GM19035 (cell line): Measurements from ENCODE around the gene LDLRAP1.
A peak's percentile ranks its signal among the peaks of the same experiment; 100 is the strongest.

Source experiments
- ATAC-seq: cut with Tn5 transposase; IDR thresholded peaks from one replicate; pipeline ENCODE4 v1.9.1; 2021; ENCODE audit not compliant: unreplicated experiment

Gene LDLRAP1

DNA sequence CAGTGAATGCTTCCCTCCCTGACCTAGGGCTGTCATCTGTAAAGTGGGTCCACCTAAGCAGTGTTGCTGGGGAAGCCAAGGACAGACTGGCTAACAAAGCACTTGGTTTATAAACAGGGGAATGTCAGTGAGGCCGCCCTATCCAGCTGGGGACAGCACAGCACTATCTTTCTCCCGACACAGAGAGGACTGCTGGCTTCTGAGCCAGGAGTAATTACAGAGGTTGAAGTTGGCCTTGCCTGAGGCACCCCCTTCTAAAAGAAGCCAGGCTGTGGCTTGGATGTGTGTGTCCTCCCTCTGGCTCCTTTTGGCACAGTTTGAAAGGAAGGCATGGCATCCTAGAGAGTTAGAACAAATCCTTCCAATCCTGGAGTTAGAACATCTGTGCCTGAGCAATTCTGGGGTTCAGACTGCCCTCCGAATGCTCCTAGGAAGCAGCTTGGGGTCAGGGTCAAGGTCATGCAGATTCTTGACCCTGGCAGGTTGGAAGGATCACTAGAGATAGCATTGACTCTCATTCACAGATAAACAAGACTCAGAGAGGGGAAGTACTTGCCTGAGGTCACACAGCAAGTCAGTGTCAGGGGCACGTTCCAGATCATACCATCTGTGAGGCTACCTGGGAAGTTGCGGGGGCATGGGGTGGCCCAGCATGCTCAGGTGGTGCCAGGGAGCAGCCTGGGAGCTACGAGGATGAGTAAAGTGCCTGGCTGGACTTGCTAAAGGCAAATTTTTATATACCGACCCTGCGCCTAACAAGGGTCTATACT, 1.3 kb upstream of the LDLRAP1 start:
- no peak for ATAC-seq

- no peak for ATAC-seq
These were observed 391 bp upstream of the LDLRAP1 start for GRCh38 chr1:25543005-25543424.

- ATAC-seq, result no peak
These were observed 898 bp downstream of the LDLRAP1 start for GRCh38 chr1:25544243-25544764.

GRCh38 chr1:25544819-25545218, 1.4 kb downstream of the LDLRAP1 start:
- ATAC-seq, result no peak

- ATAC-seq, result no peak
These were observed 2.4 kb downstream of the LDLRAP1 start for GRCh38 chr1:25545767-25546166.

GRCh38 chr1:25546193-25546592, 2.8 kb downstream of the LDLRAP1 start:
- ATAC-seq, result no peak

DNA sequence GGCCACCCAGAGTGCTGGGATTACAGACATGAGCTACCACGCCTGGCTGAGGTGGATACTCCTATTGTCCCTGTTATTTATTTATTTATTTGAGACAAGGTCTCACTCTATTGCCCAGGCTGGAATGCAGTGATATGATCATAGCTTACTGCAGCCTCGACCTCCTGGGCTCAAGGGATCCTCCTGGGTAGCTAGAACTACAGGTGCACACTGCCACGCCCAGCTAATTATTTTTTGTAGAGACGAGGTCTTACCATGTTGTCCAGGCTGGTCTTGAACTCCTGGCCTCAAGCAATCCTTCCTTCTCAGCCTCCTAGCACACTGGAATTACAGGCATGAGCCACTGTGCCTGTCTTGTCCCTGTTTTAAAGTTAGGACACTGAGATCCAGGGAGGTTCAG, 5.2 kb downstream of the LDLRAP1 start:
- no peak for ATAC-seq

GRCh38 chr1:25549273-25550154, 6.1 kb downstream of the LDLRAP1 start:
- peak; percentile 88 for ATAC-seq

DNA sequence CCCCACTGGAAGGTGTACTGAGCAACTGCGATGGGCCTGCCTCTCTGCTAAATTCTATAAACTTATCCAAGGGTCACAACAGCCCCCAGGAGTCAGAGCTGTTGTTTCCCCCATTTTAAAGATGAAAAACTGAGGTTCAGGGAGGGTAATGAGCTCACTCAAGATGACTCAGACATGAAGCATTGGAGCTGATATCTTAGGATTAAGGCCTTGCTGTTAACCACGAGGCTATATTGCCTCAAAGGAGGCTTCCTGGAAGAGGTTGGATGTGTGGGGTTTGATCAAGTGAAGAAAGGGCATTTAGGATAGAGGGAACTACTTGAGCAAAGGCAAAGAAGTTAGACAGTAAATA, 6.7 kb downstream of the LDLRAP1 start:
- no peak for ATAC-seq

DNA sequence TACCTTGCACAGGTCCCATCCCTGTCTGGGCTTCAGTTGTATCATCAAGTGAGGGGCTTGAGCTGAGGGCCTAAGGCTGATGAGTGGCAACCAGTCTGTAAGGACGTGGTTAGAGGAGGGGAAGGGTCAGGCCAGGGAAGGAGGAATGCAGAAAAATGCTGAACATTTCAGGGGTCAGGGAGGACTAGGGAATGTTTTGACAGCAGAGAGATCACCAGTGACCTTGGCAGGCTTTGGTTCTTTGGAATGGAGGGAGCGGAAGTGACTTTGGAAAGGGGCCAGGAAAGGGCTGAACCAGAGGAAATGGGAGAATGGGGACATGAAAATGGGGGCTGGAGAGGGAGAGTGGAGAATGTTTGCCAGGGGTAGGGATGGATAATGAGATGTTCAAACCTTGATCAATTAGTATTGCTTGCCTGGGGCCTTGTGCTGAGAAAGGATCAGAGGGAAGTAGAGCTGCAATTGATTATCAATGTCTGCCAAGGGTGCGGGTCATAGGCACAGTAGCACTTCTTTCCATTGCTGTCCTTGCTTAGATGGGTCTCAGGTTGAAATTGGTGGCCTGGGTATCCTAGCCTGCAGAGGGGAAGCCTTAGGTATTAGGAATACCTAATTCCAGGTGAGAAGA, 7.4 kb downstream of the LDLRAP1 start:
- ATAC-seq, result no peak

- ATAC-seq, result no peak
These were observed 10.5 kb downstream of the LDLRAP1 start for GRCh38 chr1:25553749-25554429.

DNA sequence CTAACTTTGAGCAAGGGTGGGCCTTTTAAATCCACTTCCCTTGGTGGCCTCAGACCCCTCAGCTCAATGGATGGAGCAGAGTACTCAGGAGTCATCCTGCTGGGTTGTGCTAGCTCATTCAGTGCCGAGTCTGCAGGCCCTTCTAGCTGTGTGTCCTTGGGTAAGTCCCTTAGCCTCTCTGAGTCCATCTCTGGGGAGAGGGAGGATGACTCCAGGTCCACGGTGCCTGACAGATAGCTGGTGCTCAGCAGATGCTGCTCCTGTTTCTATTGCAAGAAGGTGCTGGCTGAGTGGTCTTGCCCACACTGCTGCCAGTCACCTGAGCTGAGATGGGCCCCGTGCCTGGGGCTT, 11.0 kb downstream of the LDLRAP1 start:
- no peak for ATAC-seq

GRCh38 chr1:25554886-25555752, 11.7 kb downstream of the LDLRAP1 start:
- ATAC-seq, result no peak

GRCh38 chr1:25555753-25556092, 12.3 kb downstream of the LDLRAP1 start:
- no peak for ATAC-seq

DNA sequence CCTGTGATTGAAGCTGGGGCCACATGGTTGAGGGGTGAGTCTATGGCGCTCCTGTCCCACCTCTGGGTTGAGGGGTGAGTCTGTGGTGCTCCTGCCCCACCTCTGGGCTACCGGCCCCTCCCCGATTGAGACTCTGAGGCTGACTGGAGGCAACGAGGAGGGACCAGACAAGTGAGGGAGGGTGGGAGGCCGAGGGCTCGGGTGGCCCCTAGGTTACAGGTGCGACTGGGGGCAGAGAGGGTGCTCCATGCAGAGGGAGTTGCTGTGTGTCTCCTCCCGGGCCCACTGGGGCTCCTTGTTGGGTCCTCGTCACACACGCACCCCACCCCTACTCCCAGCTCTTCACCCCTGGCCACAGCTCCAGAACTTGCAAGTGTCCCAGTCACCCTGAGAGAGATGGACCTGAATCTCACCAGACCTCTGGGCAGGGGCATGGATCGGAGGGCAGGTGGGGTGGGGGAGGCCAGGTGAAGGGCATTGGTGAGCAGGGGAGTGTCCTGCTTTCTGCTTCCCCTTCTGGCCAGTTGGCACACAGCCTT, 12.8 kb downstream of the LDLRAP1 start:
- no peak for ATAC-seq

DNA sequence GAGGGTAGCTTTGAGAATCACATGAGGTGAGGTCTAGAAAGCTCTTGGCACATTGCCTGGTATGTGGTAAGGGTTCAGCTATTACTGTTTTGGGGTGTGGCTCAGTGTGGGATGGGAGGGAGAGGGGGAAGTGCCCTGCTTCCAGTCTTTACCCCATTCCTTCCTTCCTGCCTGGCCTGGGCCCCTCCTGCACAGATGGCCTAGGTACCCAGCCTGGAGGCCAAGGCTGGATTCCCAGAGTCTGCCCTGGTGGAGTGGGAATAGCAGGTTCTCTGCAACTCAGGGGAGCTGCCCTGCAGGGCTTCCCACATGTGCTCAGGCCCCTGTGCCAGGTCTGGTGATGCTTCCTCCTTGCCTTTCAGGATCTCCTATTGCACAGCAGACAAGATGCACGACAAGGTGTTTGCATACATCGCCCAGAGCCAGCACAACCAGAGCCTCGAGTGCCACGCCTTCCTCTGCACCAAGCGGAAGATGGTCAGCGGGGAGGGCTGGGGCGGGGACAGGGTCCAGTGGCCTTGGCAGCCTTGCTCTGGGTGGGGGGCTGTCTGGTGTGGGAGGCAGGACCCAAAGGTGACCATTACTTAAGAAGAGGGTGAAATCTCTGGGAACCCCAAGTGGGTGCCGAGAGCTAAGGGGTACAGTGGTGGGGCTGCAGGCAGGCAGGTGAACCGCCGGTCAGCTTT, 13.5 kb downstream of the LDLRAP1 start:
- no peak for ATAC-seq

DNA sequence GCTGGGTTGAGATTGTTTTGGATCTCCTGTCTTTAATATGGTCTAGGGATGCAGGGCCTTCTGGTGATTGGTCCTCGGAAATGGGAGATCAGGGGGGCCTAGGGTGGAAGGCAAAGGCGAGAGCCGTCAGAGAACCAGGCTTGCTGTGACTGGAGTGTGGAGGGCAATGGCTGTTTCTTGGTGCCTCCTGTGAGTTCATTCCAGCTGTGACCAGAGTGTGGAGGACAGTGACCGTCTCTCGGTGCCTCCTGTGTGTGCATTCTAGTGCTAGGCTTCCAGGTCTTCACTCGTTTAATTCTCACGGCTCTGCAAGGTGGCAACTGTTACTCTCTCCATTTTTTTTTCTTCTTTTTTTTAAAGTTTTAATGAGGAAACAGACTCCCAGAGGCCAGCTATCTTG, 14.1 kb downstream of the LDLRAP1 start:
- ATAC-seq, result no peak

- no peak for ATAC-seq
These were observed 15.6 kb downstream of the LDLRAP1 start for GRCh38 chr1:25559031-25559430.

DNA sequence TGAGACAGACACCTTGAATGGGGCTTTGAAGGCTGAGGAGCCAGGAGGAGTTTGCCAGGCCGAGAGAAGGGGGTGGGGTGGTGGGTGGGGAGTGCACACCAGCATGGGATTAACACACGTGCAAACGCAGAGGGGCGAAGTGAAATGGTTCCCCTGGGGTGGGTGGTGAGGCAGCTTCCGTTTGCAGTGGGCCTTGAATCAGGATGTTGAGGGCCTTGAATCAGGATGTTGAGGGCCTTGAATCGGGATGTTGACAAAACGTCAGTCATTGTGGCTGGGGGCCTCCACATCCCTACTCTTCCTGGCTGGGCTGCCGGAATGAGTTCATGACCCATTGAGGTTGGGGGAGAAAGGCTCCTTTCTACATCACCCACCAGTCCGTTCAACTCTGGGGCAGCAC, 16.6 kb downstream of the LDLRAP1 start:
- no peak for ATAC-seq
